Panc1 (cell line): ENCODE data around the gene TNFSF13.

Experiments used
- TF ChIP-seq, protein P1 (sequence below), 2 experiments: IDR thresholded peaks; 2 replicates each; pipeline ENCODE4 v1.6.1; 2011 to 2012; ENCODE audit warnings: low read depth in 2 of 2, control low read depth in 1 of 2, low read length in 1 of 2, mild to moderate bottlenecking in 1 of 2, moderate library complexity in 1 of 2; ENCODE audit not compliant: insufficient read depth in 1 of 2
- TF ChIP-seq, protein P2 (sequence below): fragments of 450-650 bp; IDR thresholded peaks from 2 replicates; pipeline ENCODE4 v1.5.1; 2017; ENCODE audit warnings: mild to moderate bottlenecking

DNA sequence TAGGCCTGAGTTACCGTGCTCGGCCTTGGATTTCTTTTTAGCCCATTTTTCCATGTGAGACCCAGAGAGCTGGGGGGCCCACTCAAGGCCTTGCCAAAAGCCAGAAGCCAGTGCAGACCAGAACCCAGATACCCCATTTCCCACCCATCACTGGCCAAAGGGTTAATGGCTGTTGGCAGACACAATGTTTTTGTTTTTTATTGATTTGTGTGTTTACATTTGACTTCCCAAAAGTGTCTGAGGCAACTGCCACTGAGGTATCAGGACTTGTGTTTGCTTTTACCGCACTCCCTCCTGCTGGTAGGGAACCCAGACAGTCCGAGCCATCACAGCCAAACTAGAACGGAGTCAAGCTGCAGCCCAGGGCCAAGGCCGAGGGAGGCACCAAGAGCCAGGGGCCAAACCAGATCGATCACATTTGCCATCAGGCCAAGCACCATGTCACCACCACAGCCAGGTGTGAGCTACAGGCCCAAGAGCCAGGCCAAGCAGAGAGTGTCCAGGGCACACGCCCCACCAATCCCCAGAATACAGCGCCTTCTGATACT lies 17.4 kb upstream of the TNFSF13 start:
- TF ChIP-seq, protein P1, sequence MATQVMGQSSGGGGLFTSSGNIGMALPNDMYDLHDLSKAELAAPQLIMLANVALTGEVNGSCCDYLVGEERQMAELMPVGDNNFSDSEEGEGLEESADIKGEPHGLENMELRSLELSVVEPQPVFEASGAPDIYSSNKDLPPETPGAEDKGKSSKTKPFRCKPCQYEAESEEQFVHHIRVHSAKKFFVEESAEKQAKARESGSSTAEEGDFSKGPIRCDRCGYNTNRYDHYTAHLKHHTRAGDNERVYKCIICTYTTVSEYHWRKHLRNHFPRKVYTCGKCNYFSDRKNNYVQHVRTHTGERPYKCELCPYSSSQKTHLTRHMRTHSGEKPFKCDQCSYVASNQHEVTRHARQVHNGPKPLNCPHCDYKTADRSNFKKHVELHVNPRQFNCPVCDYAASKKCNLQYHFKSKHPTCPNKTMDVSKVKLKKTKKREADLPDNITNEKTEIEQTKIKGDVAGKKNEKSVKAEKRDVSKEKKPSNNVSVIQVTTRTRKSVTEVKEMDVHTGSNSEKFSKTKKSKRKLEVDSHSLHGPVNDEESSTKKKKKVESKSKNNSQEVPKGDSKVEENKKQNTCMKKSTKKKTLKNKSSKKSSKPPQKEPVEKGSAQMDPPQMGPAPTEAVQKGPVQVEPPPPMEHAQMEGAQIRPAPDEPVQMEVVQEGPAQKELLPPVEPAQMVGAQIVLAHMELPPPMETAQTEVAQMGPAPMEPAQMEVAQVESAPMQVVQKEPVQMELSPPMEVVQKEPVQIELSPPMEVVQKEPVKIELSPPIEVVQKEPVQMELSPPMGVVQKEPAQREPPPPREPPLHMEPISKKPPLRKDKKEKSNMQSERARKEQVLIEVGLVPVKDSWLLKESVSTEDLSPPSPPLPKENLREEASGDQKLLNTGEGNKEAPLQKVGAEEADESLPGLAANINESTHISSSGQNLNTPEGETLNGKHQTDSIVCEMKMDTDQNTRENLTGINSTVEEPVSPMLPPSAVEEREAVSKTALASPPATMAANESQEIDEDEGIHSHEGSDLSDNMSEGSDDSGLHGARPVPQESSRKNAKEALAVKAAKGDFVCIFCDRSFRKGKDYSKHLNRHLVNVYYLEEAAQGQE (IDR thresholded peaks at IDR 0.05; ENCODE audit: insufficient read depth in 1 of 2, low read depth in 2 of 2, low read length in 1 of 2), result no peak
- TF ChIP-seq, protein P2, sequence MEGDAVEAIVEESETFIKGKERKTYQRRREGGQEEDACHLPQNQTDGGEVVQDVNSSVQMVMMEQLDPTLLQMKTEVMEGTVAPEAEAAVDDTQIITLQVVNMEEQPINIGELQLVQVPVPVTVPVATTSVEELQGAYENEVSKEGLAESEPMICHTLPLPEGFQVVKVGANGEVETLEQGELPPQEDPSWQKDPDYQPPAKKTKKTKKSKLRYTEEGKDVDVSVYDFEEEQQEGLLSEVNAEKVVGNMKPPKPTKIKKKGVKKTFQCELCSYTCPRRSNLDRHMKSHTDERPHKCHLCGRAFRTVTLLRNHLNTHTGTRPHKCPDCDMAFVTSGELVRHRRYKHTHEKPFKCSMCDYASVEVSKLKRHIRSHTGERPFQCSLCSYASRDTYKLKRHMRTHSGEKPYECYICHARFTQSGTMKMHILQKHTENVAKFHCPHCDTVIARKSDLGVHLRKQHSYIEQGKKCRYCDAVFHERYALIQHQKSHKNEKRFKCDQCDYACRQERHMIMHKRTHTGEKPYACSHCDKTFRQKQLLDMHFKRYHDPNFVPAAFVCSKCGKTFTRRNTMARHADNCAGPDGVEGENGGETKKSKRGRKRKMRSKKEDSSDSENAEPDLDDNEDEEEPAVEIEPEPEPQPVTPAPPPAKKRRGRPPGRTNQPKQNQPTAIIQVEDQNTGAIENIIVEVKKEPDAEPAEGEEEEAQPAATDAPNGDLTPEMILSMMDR, result no peak
